Panc1 (cell line): ENCODE results near the gene TRMT6. TPM values are rescaled to one million over a fixed set of nuclear protein-coding genes. Genes with fewer than 3 reads are reported as not detected.

ENCODE experiments used
- ATAC-seq: fragments of 200-7000 bp; cut with Tn5 transposase; 2 replicates; pipeline ENCODE4 v1.9.1; 2020; ENCODE audit warnings: mild to moderate bottlenecking, moderate library complexity
- BruUV-seq: library from RNA; stranded (reverse); fragments of 400-500 nt; replicated peaks from 2 replicates; lab custom pipeline; 2021; lab: Mats Ljungman, UMichigan
- CTCF ChIA-PET: fragments of 300-600 bp; sonication (Branson Sonifier 250); formaldehyde crosslinking; loops from one replicate; lab custom pipeline; 2022; ENCODE audit warnings: antibody characterized with exemption; lab: Charles Lee
- POLR2A ChIA-PET: fragments of 300-600 bp; sonication (Branson Sonifier 250); formaldehyde crosslinking; loops from one replicate; lab custom pipeline; 2022; ENCODE audit warnings: antibody characterized with exemption; lab: Charles Lee
- DNase-seq: peaks from one replicate; pipeline ENCODE4 v3.0.0-alpha.2; 2010; ENCODE audit warnings: low read depth, low spot score
- H3K27ac ChIP-seq: 2 replicates; pipeline ENCODE4 v1.5.1; 2011; ENCODE audit warnings: mild to moderate bottlenecking, low read length, inconsistent platforms
- H3K27me3 ChIP-seq: fragments of 200-500 bp; sonication (Bioruptor generic); 2 replicates; pipeline ENCODE4 v1.6.0; 2014; ENCODE audit warnings: low read length, inconsistent platforms; ENCODE audit not compliant: control insufficient read depth, insufficient read depth
- H3K36me3 ChIP-seq: fragments of 200-500 bp; sonication (Bioruptor generic); 2 replicates; pipeline ENCODE4 v1.5.1; 2014; ENCODE audit warnings: inconsistent platforms, mild to moderate bottlenecking, low read length, moderate library complexity; ENCODE audit not compliant: control insufficient read depth, insufficient read depth
- H3K4me1 ChIP-seq: 2 replicates; pipeline ENCODE4 v1.5.1; 2011; ENCODE audit warnings: inconsistent platforms, mild to moderate bottlenecking, low read length, moderate library complexity; ENCODE audit not compliant: control insufficient read depth, insufficient read depth
- H3K4me3 ChIP-seq, 2 experiments: 2 replicates each; pipeline ENCODE4 v1.5.1; 2011 to 2012; ENCODE audit warnings: low read depth in 2 of 2, low read length in 2 of 2, mild to moderate bottlenecking in 2 of 2, inconsistent platforms in 1 of 2, moderate library complexity in 1 of 2
- H3K9me3 ChIP-seq: fragments of 200-500 bp; sonication (Bioruptor generic); 2 replicates; pipeline ENCODE4 v1.5.1; 2014; ENCODE audit warnings: low read depth, mild to moderate bottlenecking, inconsistent platforms, low read length, moderate library complexity; ENCODE audit not compliant: control insufficient read depth, insufficient read depth
- POLR2AphosphoS5 ChIP-seq: IDR thresholded peaks from 2 replicates; pipeline ENCODE4 v1.6.1; 2012; ENCODE audit warnings: mild to moderate bottlenecking, low read depth, low read length, moderate library complexity
- SIN3A ChIP-seq: IDR thresholded peaks from 2 replicates; pipeline ENCODE4 v1.6.1; 2012; ENCODE audit warnings: low read depth, mild to moderate bottlenecking, low read length, moderate library complexity, borderline replicate concordance; ENCODE audit not compliant: insufficient read depth
- TCF7L2 ChIP-seq: IDR thresholded peaks from 2 replicates; pipeline ENCODE4 v1.6.1; 2011; ENCODE audit warnings: mild to moderate bottlenecking, low read depth, low read length, inconsistent platforms
- in situ Hi-C: cut with HindIII; loops from 2 replicates; pipeline ENCODE4 v1.10.0; 2016; ENCODE audit warnings: low sequenced_read_pairs, low pct_unique_long_range_greater_than_20kb
- intact Hi-C: fragments of 100-400 bp; cut with micrococcal nuclease; formaldehyde crosslinking; loops from one replicate; pipeline ENCODE4 v1.10.0; 2022; ENCODE audit not compliant: unreplicated experiment
- total RNA-seq: library from RNA; stranded (reverse); gene quantifications from one replicate; pipeline ENCODE4 v1.2.1, GENCODE V29; 2021; ENCODE audit not compliant: unreplicated experiment
- TF ChIP-seq, protein P1 (sequence below): fragments of 450-650 bp; IDR thresholded peaks from 2 replicates; pipeline ENCODE4 v1.5.1; 2017; ENCODE audit warnings: mild to moderate bottlenecking
- TF ChIP-seq, protein P2 (sequence below), 2 experiments: IDR thresholded peaks; 2 replicates each; pipeline ENCODE4 v1.6.1; 2011 to 2012; ENCODE audit warnings: low read depth in 2 of 2, control low read depth in 1 of 2, low read length in 1 of 2, mild to moderate bottlenecking in 1 of 2, moderate library complexity in 1 of 2; ENCODE audit not compliant: insufficient read depth in 1 of 2

The TRMT6 gene
- total RNA-seq, 1 experiment from 2014 or later, result 27.9 TPM

DNA sequence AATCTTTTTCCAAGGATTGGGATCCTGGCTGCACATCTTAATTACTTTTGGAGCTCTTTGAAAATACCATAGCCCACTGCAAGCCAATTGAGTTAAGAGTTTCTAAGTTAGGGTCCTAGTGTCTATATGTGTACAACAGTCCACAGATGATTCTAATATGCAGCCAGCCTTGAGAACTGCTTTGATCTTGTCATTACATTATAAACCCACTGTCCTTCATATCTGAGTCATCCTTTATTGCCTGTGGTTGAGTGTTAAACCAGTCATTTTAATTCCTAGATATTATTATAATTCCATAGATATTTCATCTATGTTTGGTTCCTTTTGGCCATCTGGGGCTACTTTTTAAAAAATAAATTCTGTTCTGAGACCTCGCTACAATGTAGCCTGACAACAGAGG lies 24.2 kb upstream of the TRMT6 start:
- no peak overlapping the region for H3K4me3 ChIP-seq
- H3K4me1 ChIP-seq, result no peaks in the 10 kb centered on the region
- ChIA-PET CTCF (no interaction called here), POLR2A (no interaction called here)
- no peak overlapping the region for H3K27ac ChIP-seq
- intact Hi-C loops, result no loop called here
- no peaks in the 10 kb centered on the region for H3K27me3 ChIP-seq
- no peaks in the 10 kb centered on the region for H3K9me3 ChIP-seq
- in situ Hi-C loops, result no loop called here
- BruUV-seq, result no TSS peak
- DNase-seq (no peak), ATAC-seq (no peak)
- H3K36me3 ChIP-seq, result peaks cover 7% of the 10 kb centered on the region; the same call in 1 of the 2 replicates
- TF ChIP-seq POLR2AphosphoS5, result no peak
- TF ChIP-seq, protein P1, sequence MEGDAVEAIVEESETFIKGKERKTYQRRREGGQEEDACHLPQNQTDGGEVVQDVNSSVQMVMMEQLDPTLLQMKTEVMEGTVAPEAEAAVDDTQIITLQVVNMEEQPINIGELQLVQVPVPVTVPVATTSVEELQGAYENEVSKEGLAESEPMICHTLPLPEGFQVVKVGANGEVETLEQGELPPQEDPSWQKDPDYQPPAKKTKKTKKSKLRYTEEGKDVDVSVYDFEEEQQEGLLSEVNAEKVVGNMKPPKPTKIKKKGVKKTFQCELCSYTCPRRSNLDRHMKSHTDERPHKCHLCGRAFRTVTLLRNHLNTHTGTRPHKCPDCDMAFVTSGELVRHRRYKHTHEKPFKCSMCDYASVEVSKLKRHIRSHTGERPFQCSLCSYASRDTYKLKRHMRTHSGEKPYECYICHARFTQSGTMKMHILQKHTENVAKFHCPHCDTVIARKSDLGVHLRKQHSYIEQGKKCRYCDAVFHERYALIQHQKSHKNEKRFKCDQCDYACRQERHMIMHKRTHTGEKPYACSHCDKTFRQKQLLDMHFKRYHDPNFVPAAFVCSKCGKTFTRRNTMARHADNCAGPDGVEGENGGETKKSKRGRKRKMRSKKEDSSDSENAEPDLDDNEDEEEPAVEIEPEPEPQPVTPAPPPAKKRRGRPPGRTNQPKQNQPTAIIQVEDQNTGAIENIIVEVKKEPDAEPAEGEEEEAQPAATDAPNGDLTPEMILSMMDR, result no peak
- no peak for TF ChIP-seq SIN3A
- no peak for TF ChIP-seq TCF7L2
- TF ChIP-seq, protein P2, sequence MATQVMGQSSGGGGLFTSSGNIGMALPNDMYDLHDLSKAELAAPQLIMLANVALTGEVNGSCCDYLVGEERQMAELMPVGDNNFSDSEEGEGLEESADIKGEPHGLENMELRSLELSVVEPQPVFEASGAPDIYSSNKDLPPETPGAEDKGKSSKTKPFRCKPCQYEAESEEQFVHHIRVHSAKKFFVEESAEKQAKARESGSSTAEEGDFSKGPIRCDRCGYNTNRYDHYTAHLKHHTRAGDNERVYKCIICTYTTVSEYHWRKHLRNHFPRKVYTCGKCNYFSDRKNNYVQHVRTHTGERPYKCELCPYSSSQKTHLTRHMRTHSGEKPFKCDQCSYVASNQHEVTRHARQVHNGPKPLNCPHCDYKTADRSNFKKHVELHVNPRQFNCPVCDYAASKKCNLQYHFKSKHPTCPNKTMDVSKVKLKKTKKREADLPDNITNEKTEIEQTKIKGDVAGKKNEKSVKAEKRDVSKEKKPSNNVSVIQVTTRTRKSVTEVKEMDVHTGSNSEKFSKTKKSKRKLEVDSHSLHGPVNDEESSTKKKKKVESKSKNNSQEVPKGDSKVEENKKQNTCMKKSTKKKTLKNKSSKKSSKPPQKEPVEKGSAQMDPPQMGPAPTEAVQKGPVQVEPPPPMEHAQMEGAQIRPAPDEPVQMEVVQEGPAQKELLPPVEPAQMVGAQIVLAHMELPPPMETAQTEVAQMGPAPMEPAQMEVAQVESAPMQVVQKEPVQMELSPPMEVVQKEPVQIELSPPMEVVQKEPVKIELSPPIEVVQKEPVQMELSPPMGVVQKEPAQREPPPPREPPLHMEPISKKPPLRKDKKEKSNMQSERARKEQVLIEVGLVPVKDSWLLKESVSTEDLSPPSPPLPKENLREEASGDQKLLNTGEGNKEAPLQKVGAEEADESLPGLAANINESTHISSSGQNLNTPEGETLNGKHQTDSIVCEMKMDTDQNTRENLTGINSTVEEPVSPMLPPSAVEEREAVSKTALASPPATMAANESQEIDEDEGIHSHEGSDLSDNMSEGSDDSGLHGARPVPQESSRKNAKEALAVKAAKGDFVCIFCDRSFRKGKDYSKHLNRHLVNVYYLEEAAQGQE (IDR thresholded peaks at IDR 0.05; ENCODE audit: insufficient read depth in 1 of 2, low read depth in 2 of 2, low read length in 1 of 2), result no peak

DNA sequence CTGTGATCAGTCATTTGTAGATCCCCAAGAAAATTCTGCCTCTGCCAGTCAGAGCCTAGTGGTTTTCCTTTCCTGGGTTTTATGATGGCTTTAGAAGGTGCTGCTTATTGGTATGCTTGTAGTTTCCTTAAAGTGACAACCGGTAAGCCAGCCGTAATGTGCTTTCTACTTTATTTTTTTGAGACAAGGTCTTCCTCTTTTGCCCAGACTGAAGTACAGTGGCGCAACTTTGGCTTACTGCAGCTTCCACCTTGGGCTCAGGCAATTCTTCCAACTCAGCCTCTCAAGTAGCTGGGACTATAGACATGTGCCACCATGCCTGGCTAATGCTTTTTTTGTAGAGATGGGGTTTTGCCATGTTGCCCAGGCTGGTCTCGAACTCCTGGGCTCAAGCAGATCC lies 23.6 kb upstream of the TRMT6 start:
- Histone ChIP-seq H3K27ac (no peak overlapping the region), H3K27me3 (no peaks in the 10 kb centered on the region), H3K4me3 (no peak overlapping the region), H3K36me3 (peaks cover 4% of the 10 kb centered on the region; the same call in 1 of the 2 replicates), H3K9me3 (no peaks in the 10 kb centered on the region), H3K4me1 (no peaks in the 10 kb centered on the region)
- no TSS peak for BruUV-seq
- TF ChIP-seq TCF7L2, result no peak
- TF ChIP-seq, protein P2 (IDR thresholded peaks at IDR 0.05; ENCODE audit: insufficient read depth in 1 of 2, low read depth in 2 of 2, low read length in 1 of 2), result no peak
- TF ChIP-seq, protein P1, result no peak
- TF ChIP-seq POLR2AphosphoS5, result no peak
- TF ChIP-seq SIN3A, result no peak
- ChIA-PET CTCF (no interaction called here), POLR2A (no interaction called here)
- in situ Hi-C loops (no loop called here), intact Hi-C loops (no loop called here)
- ATAC-seq, result no peak
- DNase-seq, result no peak
